ENCODE data around the gene RRAGA. TPM values are rescaled to one million over a fixed set of nuclear protein-coding genes. Genes with fewer than 3 reads are reported as not detected.

The RRAGA gene
- total RNA-seq, 1 experiment from 2014 or later = 40.6 TPM

DNA sequence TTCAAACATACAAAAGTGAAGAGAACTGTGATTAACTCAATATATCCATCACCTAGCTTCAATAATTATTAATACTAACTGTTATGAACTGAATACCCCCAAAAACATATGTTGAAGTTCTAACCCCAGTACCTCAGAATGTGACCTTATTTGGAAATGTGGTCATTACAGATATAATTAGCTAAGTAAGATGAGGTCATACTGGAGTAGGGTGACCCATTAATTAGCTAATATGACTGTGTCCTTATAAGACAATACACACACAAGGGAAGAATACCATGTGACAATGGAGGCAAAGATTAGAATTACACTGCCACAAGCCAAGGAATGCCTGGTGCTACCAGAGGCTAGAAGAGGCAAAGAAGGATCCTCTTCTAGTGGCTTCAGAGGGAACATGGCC, 7.8 kb downstream of the RRAGA start:
- no peak for DNase-seq
- intact Hi-C loops (cut with micrococcal nuclease; ENCODE audit: unreplicated experiment) = no loop called here
- no TSS peak for BruUV-seq (replicated peaks)
- TF ChIP-seq, protein P1, sequence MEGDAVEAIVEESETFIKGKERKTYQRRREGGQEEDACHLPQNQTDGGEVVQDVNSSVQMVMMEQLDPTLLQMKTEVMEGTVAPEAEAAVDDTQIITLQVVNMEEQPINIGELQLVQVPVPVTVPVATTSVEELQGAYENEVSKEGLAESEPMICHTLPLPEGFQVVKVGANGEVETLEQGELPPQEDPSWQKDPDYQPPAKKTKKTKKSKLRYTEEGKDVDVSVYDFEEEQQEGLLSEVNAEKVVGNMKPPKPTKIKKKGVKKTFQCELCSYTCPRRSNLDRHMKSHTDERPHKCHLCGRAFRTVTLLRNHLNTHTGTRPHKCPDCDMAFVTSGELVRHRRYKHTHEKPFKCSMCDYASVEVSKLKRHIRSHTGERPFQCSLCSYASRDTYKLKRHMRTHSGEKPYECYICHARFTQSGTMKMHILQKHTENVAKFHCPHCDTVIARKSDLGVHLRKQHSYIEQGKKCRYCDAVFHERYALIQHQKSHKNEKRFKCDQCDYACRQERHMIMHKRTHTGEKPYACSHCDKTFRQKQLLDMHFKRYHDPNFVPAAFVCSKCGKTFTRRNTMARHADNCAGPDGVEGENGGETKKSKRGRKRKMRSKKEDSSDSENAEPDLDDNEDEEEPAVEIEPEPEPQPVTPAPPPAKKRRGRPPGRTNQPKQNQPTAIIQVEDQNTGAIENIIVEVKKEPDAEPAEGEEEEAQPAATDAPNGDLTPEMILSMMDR (IDR thresholded peaks at IDR 0.05; ENCODE audit: unreplicated experiment) = no peak
- Mint-ChIP-seq H3K9me3 (ENCODE audit: low read depth, unreplicated experiment) (no peaks in the 10 kb centered on the region), H3K36me3 (ENCODE audit: insufficient read depth, unreplicated experiment) (peaks cover 6% of the 10 kb centered on the region), H3K27me3 (ENCODE audit: unreplicated experiment) (no peaks in the 10 kb centered on the region), H3K4me1 (ENCODE audit: low read depth, unreplicated experiment) (no peaks in the 10 kb centered on the region), H3K4me3 (ENCODE audit: low read depth, unreplicated experiment) (no peak overlapping the region), H3K27ac (ENCODE audit: unreplicated experiment) (no peak overlapping the region)
- CTCF ChIA-PET = no interaction called here

DNA sequence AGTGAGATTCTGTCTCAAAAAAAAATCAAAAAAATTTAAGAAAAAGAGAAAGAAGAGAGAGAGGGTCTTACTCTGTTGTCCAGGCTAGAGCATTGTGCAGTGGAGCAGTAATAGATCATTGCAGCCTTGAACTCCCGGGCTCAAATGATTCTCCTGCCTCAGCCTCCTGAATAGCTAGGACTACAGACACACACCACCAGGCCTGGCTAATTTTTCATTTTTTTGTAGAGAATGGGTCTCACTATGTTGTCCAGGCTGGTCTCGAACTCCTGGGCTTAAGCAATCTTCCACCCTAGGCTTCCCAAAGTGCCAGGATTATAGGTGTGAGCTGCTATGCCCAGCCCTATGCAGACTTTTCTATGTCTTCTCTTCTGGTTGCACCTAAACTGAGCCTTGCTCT, 25.0 kb downstream of the RRAGA start:
- no peak for DNase-seq
- H3K4me1 Mint-ChIP-seq (ENCODE audit: low read depth, unreplicated experiment) = peaks cover 12% of the 10 kb centered on the region
- no peak overlapping the region for H3K4me3 Mint-ChIP-seq (ENCODE audit: low read depth, unreplicated experiment)
- no peaks in the 10 kb centered on the region for H3K27me3 Mint-ChIP-seq (ENCODE audit: unreplicated experiment)
- BruUV-seq (replicated peaks) = no TSS peak
- peaks cover 6% of the 10 kb centered on the region for H3K9me3 Mint-ChIP-seq (ENCODE audit: low read depth, unreplicated experiment)
- peaks cover 35% of the 10 kb centered on the region for H3K36me3 Mint-ChIP-seq (ENCODE audit: insufficient read depth, unreplicated experiment)
- intact Hi-C loops (cut with micrococcal nuclease; ENCODE audit: unreplicated experiment) = loop anchor here (10.0 kb wide), 1 partner anchor 311 kb away; the partner anchor contains the start of gene RPS6
- TF ChIP-seq, protein P1 (IDR thresholded peaks at IDR 0.05; ENCODE audit: unreplicated experiment) = no peak
- peak overlapping the region; percentile 78 for H3K27ac Mint-ChIP-seq (ENCODE audit: unreplicated experiment)
- CTCF ChIA-PET = no interaction called here

DNA sequence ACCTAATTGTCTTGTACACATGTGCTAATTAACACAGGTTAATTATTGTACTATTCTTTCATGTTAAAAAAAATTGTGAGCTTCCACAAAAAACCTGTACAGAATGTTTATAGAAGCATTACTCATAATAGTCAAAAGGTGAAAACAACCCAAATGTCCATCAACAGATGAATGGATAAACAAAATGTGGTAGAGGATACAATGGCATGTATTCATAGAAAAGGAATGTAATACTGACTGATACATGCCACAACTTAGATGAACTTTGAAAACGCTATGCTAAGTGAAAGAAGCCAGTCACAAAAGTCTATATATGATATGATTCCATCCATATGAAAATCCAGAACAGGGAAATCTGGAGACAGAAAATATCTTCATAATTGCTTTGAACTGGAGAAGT, 25.6 kb downstream of the RRAGA start:
- DNase-seq = no peak
- Mint-ChIP-seq H3K9me3 (ENCODE audit: low read depth, unreplicated experiment) (peaks cover 6% of the 10 kb centered on the region), H3K27me3 (ENCODE audit: unreplicated experiment) (no peaks in the 10 kb centered on the region), H3K27ac (ENCODE audit: unreplicated experiment) (peak overlapping the region; percentile 78), H3K4me1 (ENCODE audit: low read depth, unreplicated experiment) (peaks cover 12% of the 10 kb centered on the region), H3K36me3 (ENCODE audit: insufficient read depth, unreplicated experiment) (peaks cover 41% of the 10 kb centered on the region), H3K4me3 (ENCODE audit: low read depth, unreplicated experiment) (no peak overlapping the region)
- intact Hi-C loops (cut with micrococcal nuclease; ENCODE audit: unreplicated experiment) = loop anchor here (10.0 kb wide), 1 partner anchor 310 kb away; the partner anchor contains the start of gene RPS6
- BruUV-seq (replicated peaks) = no TSS peak
- CTCF ChIA-PET = no interaction called here
- TF ChIP-seq, protein P1 (IDR thresholded peaks at IDR 0.05; ENCODE audit: unreplicated experiment) = no peak

DNA sequence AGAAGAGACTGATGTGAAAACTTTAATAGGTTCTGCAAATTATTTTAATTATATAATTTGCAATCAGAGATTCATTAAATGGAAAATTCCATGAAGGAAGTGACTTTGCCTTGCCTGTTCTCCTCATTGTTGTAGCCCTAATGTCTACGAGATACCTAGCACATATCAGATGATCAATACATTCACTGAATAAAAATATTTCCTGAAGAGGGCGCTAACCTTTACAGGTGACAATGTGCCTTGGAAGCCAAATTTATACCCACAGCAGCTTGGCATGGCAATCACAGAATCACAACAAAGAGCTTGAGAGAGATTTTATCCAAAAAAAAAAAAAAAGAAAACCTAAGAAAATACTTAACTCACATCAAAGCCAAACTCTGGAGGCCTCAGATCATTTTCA, 36.1 kb downstream of the RRAGA start:
- H3K27ac Mint-ChIP-seq (ENCODE audit: unreplicated experiment) = no peak overlapping the region
- H3K9me3 Mint-ChIP-seq (ENCODE audit: low read depth, unreplicated experiment) = no peaks in the 10 kb centered on the region
- TF ChIP-seq, protein P1 (IDR thresholded peaks at IDR 0.05; ENCODE audit: unreplicated experiment) = no peak
- no peaks in the 10 kb centered on the region for H3K27me3 Mint-ChIP-seq (ENCODE audit: unreplicated experiment)
- no peak for DNase-seq
- no TSS peak for BruUV-seq (replicated peaks)
- H3K4me3 Mint-ChIP-seq (ENCODE audit: low read depth, unreplicated experiment) = no peak overlapping the region
- H3K4me1 Mint-ChIP-seq (ENCODE audit: low read depth, unreplicated experiment) = no peaks in the 10 kb centered on the region
- intact Hi-C loops (cut with micrococcal nuclease; ENCODE audit: unreplicated experiment) = loop anchor here (5.0 kb wide), 1 partner anchor 87 kb away; no protein-coding TSS in a partner anchor
- CTCF ChIA-PET = interaction anchor here (0.7 to 1.0 kb wide), 2 partner anchors 89 to 99 kb away, joined by 3 to 5 read pairs; no protein-coding TSS in a partner anchor
- H3K36me3 Mint-ChIP-seq (ENCODE audit: insufficient read depth, unreplicated experiment) = peaks cover 24% of the 10 kb centered on the region
